Neural cell (in vitro differentiated cells): ENCODE measurements around the gene KCNS1. TPM values are rescaled to one million over a fixed set of nuclear protein-coding genes. Genes with fewer than 3 reads are reported as not detected.

ENCODE experiments used
- H2AFZ ChIP-seq: fragments of 200-600, 300-800 bp; sonication (generic), shearing (Covaris generic); 2 replicates; pipeline ENCODE4 v1.6.0; 2014; ENCODE audit warnings: low read depth, mild to moderate bottlenecking, antibody characterized with exemption, low read length, moderate library complexity
- H3F3A ChIP-seq: fragments of 200-600 bp; shearing (Covaris generic); 2 replicates; pipeline ENCODE4 v1.6.1; 2016; ENCODE audit warnings: mild to moderate bottlenecking, moderate library complexity, mixed read lengths, antibody characterized with exemption, low read length; ENCODE audit not compliant: insufficient read depth, poor library complexity, severe bottlenecking
- H3K27ac ChIP-seq: fragments of 200-600, 300-800 bp; sonication (generic), shearing (Covaris generic); 2 replicates; pipeline ENCODE4 v1.5.1; 2014; ENCODE audit warnings: mild to moderate bottlenecking, low read length, moderate library complexity
- H3K27me3 ChIP-seq: fragments of 300-800, 200-600 bp; sonication (generic), shearing (Covaris generic); 2 replicates; pipeline ENCODE4 v1.6.0; 2014; ENCODE audit warnings: mild to moderate bottlenecking, low read depth, low read length, moderate library complexity; ENCODE audit not compliant: insufficient read depth
- H3K36me3 ChIP-seq: fragments of 300-800, 200-600 bp; sonication (generic), shearing (Covaris generic); 2 replicates; pipeline ENCODE4 v1.5.1; 2014; ENCODE audit warnings: mild to moderate bottlenecking, antibody characterized with exemption, low read length, moderate library complexity; ENCODE audit not compliant: insufficient read depth
- H3K4me2 ChIP-seq: fragments of 300-800, 200-600 bp; sonication (generic), shearing (Covaris generic); 2 replicates; pipeline ENCODE4 v1.6.0; 2014; ENCODE audit warnings: mild to moderate bottlenecking, low read length
- H3K4me3 ChIP-seq: fragments of 300-800, 200-600 bp; sonication (generic), shearing (Covaris generic); 2 replicates; pipeline ENCODE4 v1.5.1; 2014; ENCODE audit warnings: mild to moderate bottlenecking, low read length, moderate library complexity
- H3K79me2 ChIP-seq: fragments of 200-600 bp; shearing (Covaris generic); replicated peaks from 2 replicates; pipeline ENCODE4 v1.6.0; 2014; ENCODE audit warnings: mild to moderate bottlenecking, low read length, moderate library complexity; ENCODE audit not compliant: insufficient read depth
- H3K9ac ChIP-seq: fragments of 300-800, 200-600 bp; sonication (generic), shearing (Covaris generic); 2 replicates; pipeline ENCODE4 v1.6.1; 2016; ENCODE audit warnings: mild to moderate bottlenecking, low read length, mixed read lengths
- H3K9me2 ChIP-seq: fragments of 200-600 bp; shearing (Covaris generic); 2 replicates; pipeline ENCODE4 v1.6.1; 2016; ENCODE audit warnings: mild to moderate bottlenecking, low read length, mixed read lengths; ENCODE audit not compliant: insufficient read depth
- H3K9me3 ChIP-seq: fragments of 200-600, 300-800 bp; sonication (generic), shearing (Covaris generic); 2 replicates; pipeline ENCODE4 v1.6.1; 2016; ENCODE audit warnings: mild to moderate bottlenecking, mixed run types, low read length, moderate library complexity, mixed read lengths
- H4K20me1 ChIP-seq: fragments of 200-600 bp; shearing (Covaris generic); 2 replicates; pipeline ENCODE4 v1.6.1; 2016; ENCODE audit warnings: mild to moderate bottlenecking, mixed run types; ENCODE audit not compliant: insufficient read depth
- EP300 ChIP-seq: fragments of 450-650 bp; conservative IDR thresholded peaks from 2 replicates; pipeline ENCODE4 v1.6.1; 2014; ENCODE audit warnings: antibody characterized with exemption, mild to moderate bottlenecking, moderate library complexity; ENCODE audit not compliant: poor library complexity, severe bottlenecking
- EZH2 ChIP-seq: fragments of 200-600, 300-800 bp; shearing (Covaris generic), sonication (generic); IDR thresholded peaks from 2 replicates; pipeline ENCODE4 v1.6.1; 2014; ENCODE audit warnings: antibody characterized with exemption, low read length, borderline replicate concordance, mild to moderate bottlenecking; ENCODE audit not compliant: insufficient read depth, poor library complexity, severe bottlenecking
- MXI1 ChIP-seq: fragments of 450-650 bp; conservative IDR thresholded peaks from 2 replicates; pipeline ENCODE4 v1.6.1; 2014; ENCODE audit warnings: antibody characterized with exemption, mild to moderate bottlenecking; ENCODE audit not compliant: poor library complexity, severe bottlenecking
- POLR2AphosphoS5 ChIP-seq: IDR thresholded peaks from 2 replicates; pipeline ENCODE4 v1.6.1; 2012
- RAD21 ChIP-seq: fragments of 450-650 bp; conservative IDR thresholded peaks from 2 replicates; pipeline ENCODE4 v1.6.1; 2014; ENCODE audit warnings: antibody characterized with exemption, mild to moderate bottlenecking, moderate library complexity
- SMC3 ChIP-seq: fragments of 450-650 bp; conservative IDR thresholded peaks from 2 replicates; pipeline ENCODE4 v1.6.1; 2014; ENCODE audit warnings: antibody characterized with exemption, mild to moderate bottlenecking, moderate library complexity; ENCODE audit not compliant: poor library complexity
- TAF1 ChIP-seq: IDR thresholded peaks from 2 replicates; pipeline ENCODE4 v1.6.1; 2012; ENCODE audit warnings: low read depth
- polyA plus RNA-seq: library from polyadenylated mRNA; depleted of rRNA; stranded (reverse); fragments of >200 nt; gene quantifications from 2 replicates; pipeline ENCODE4 v1.2.3, GENCODE V29; 2014
- TF ChIP-seq, protein P1 (sequence below): fragments of 450-650 bp; IDR thresholded peaks from 2 replicates; pipeline ENCODE4 v1.5.1; 2014; ENCODE audit warnings: antibody characterized with exemption, mild to moderate bottlenecking, moderate library complexity; ENCODE audit not compliant: poor library complexity, severe bottlenecking
- TF ChIP-seq, protein P2 (sequence below): IDR thresholded peaks from 2 replicates; pipeline ENCODE4 v1.6.1; 2012; ENCODE audit warnings: borderline replicate concordance

The KCNS1 gene
- polyA plus RNA-seq, 1 donor from 2014 or later = not detected

DNA sequence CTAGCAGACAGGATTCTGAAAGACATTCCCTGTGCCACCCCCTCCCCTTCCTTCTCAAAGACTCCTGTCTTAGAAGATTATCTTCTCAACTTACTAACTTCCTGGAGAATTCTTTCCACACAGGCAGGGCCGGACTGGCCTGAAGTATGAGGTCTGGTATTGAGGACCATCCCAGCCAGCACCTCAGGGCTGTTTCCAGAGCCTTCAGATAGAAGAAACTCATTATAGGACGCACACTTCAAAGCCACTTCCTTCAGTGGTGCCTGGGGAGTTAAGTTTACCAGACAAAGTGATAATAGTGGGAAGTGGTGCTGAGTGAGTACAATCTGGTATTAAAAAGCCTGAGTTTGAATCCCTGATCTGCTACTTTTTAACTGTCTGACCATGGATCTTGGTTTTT, 15.6 kb downstream of the KCNS1 start:
- H3K27me3 ChIP-seq = no peaks in the 10 kb centered on the region
- no peak overlapping the region for H3K4me2 ChIP-seq
- no peak overlapping the region for H3K27ac ChIP-seq
- no peaks in the 10 kb centered on the region for H3F3A ChIP-seq
- H3K36me3 ChIP-seq = peaks cover 7% of the 10 kb centered on the region
- H3K9me3 ChIP-seq = no peaks in the 10 kb centered on the region
- TF ChIP-seq, protein P1, sequence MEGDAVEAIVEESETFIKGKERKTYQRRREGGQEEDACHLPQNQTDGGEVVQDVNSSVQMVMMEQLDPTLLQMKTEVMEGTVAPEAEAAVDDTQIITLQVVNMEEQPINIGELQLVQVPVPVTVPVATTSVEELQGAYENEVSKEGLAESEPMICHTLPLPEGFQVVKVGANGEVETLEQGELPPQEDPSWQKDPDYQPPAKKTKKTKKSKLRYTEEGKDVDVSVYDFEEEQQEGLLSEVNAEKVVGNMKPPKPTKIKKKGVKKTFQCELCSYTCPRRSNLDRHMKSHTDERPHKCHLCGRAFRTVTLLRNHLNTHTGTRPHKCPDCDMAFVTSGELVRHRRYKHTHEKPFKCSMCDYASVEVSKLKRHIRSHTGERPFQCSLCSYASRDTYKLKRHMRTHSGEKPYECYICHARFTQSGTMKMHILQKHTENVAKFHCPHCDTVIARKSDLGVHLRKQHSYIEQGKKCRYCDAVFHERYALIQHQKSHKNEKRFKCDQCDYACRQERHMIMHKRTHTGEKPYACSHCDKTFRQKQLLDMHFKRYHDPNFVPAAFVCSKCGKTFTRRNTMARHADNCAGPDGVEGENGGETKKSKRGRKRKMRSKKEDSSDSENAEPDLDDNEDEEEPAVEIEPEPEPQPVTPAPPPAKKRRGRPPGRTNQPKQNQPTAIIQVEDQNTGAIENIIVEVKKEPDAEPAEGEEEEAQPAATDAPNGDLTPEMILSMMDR = no peak
- no peak for TF ChIP-seq EP300
- TF ChIP-seq, protein P2, sequence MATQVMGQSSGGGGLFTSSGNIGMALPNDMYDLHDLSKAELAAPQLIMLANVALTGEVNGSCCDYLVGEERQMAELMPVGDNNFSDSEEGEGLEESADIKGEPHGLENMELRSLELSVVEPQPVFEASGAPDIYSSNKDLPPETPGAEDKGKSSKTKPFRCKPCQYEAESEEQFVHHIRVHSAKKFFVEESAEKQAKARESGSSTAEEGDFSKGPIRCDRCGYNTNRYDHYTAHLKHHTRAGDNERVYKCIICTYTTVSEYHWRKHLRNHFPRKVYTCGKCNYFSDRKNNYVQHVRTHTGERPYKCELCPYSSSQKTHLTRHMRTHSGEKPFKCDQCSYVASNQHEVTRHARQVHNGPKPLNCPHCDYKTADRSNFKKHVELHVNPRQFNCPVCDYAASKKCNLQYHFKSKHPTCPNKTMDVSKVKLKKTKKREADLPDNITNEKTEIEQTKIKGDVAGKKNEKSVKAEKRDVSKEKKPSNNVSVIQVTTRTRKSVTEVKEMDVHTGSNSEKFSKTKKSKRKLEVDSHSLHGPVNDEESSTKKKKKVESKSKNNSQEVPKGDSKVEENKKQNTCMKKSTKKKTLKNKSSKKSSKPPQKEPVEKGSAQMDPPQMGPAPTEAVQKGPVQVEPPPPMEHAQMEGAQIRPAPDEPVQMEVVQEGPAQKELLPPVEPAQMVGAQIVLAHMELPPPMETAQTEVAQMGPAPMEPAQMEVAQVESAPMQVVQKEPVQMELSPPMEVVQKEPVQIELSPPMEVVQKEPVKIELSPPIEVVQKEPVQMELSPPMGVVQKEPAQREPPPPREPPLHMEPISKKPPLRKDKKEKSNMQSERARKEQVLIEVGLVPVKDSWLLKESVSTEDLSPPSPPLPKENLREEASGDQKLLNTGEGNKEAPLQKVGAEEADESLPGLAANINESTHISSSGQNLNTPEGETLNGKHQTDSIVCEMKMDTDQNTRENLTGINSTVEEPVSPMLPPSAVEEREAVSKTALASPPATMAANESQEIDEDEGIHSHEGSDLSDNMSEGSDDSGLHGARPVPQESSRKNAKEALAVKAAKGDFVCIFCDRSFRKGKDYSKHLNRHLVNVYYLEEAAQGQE = no peak
- no peak for TF ChIP-seq EZH2
- TF ChIP-seq TAF1 = no peak
- no peak for TF ChIP-seq MXI1
- H4K20me1 ChIP-seq = no peaks in the 10 kb centered on the region
- H3K4me3 ChIP-seq = no peak overlapping the region
- no peaks in the 10 kb centered on the region for H3K9me2 ChIP-seq
- no peaks in the 10 kb centered on the region for H3K79me2 ChIP-seq
- no peak overlapping the region for H2AFZ ChIP-seq
- no peak overlapping the region for H3K9ac ChIP-seq

GRCh38 chr20:45083127-45083526, 17.8 kb downstream of the KCNS1 start:
- no peak overlapping the region for H3K27ac ChIP-seq
- H3K9me2 ChIP-seq = no peaks in the 10 kb centered on the region
- H3K9me3 ChIP-seq = no peaks in the 10 kb centered on the region
- H2AFZ ChIP-seq = no peak overlapping the region
- H3K36me3 ChIP-seq = peaks cover 7% of the 10 kb centered on the region
- H3K79me2 ChIP-seq = no peaks in the 10 kb centered on the region
- no peaks in the 10 kb centered on the region for H3F3A ChIP-seq
- no peaks in the 10 kb centered on the region for H4K20me1 ChIP-seq
- TF ChIP-seq EP300 (no peak), POLR2AphosphoS5 (no peak), TAF1 (no peak), RAD21 (no peak), SMC3 (no peak), MXI1 (no peak), EZH2 (no peak)
- TF ChIP-seq, protein P1 = no peak
- no peak overlapping the region for H3K4me3 ChIP-seq
- H3K4me2 ChIP-seq = no peak overlapping the region
- no peaks in the 10 kb centered on the region for H3K27me3 ChIP-seq
- H3K9ac ChIP-seq = no peak overlapping the region
